Measurements from ENCODE around the gene TMEM151A.

TMEM151A gene

DNA sequence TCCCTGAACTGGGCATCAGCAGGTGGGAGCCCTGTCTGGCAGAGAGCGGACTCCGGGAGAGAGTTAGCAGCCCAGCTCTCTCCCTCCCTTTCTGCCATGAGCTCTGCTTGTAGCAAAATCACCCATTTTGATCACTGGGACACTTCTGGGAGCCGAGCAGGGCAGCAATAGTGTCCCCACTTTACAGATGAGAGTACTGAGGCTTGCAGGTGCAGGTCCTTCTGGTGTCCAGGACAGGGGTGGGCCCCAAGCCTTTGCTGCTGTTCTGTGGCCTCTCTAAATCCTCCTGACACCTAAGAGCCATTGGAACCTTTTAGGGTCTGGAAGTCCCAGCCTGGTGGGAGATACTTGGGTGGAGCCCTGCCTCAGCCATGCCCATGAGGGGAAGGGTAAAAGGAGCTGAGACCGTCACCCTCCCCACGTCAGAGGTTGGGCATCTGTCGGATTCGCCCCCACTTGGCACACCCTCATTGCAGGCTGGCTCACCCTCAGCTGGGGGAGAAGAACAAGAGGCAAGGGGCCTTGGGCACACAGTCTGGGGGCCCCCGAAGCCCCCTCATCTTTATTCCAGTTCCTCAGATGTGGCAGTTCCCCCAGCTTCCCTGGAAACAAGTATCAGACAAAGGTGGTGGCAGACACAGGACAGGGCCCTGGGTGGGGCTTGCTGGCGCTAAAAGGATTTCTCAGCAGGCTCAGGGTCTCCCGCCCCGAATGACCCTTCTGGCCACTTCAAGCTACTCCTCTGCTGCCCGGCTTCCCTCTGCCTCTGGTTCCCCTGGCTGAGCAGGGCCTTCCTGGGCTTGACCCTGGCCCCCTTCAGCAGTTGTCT is 40.1 kb downstream of the TMEM151A start:
- no peak overlapping the region for H3K4me3 ChIP-seq (ENCODE audit: low read length)
- H3K36me3 ChIP-seq (ENCODE audit: insufficient read depth, low read length), result no peaks in the 10 kb centered on the region
- H3K4me1 ChIP-seq (ENCODE audit: insufficient read depth, low read length), result peaks cover 36% of the 10 kb centered on the region
- H2AFZ ChIP-seq (ENCODE audit: low read depth, low read length), result no peak overlapping the region
- H3K27me3 ChIP-seq (ENCODE audit: insufficient read depth, low read length), result no peaks in the 10 kb centered on the region
- no peaks in the 10 kb centered on the region for H3K9me3 ChIP-seq (ENCODE audit: low read length)

GRCh38 chr11:66332371-66333219 is 40.9 kb downstream of the TMEM151A start:
- Histone ChIP-seq H3K36me3 (ENCODE audit: insufficient read depth, low read length) (no peaks in the 10 kb centered on the region), H2AFZ (ENCODE audit: low read depth, low read length) (no peak overlapping the region), H3K27me3 (ENCODE audit: insufficient read depth, low read length) (no peaks in the 10 kb centered on the region), H3K4me3 (ENCODE audit: low read length) (no peak overlapping the region), H3K9me3 (ENCODE audit: low read length) (no peaks in the 10 kb centered on the region), H3K4me1 (ENCODE audit: insufficient read depth, low read length) (peaks cover 36% of the 10 kb centered on the region)

- Histone ChIP-seq H3K4me3 (ENCODE audit: low read length) (no peak overlapping the region), H3K36me3 (ENCODE audit: insufficient read depth, low read length) (peaks cover 4% of the 10 kb centered on the region), H3K27me3 (ENCODE audit: insufficient read depth, low read length) (no peaks in the 10 kb centered on the region), H3K9me3 (ENCODE audit: low read length) (no peaks in the 10 kb centered on the region), H3K4me1 (ENCODE audit: insufficient read depth, low read length) (peaks cover 36% of the 10 kb centered on the region), H2AFZ (ENCODE audit: low read depth, low read length) (no peak overlapping the region)
These were observed 41.7 kb downstream of the TMEM151A start for GRCh38 chr11:66333220-66333877.

GRCh38 chr11:66333896-66334604 is 42.4 kb downstream of the TMEM151A start:
- Histone ChIP-seq H3K36me3 (ENCODE audit: insufficient read depth, low read length) (peaks cover 10% of the 10 kb centered on the region), H2AFZ (ENCODE audit: low read depth, low read length) (no peak overlapping the region), H3K4me1 (ENCODE audit: insufficient read depth, low read length) (peaks cover 31% of the 10 kb centered on the region), H3K27me3 (ENCODE audit: insufficient read depth, low read length) (no peaks in the 10 kb centered on the region), H3K4me3 (ENCODE audit: low read length) (no peak overlapping the region), H3K9me3 (ENCODE audit: low read length) (no peaks in the 10 kb centered on the region)

DNA sequence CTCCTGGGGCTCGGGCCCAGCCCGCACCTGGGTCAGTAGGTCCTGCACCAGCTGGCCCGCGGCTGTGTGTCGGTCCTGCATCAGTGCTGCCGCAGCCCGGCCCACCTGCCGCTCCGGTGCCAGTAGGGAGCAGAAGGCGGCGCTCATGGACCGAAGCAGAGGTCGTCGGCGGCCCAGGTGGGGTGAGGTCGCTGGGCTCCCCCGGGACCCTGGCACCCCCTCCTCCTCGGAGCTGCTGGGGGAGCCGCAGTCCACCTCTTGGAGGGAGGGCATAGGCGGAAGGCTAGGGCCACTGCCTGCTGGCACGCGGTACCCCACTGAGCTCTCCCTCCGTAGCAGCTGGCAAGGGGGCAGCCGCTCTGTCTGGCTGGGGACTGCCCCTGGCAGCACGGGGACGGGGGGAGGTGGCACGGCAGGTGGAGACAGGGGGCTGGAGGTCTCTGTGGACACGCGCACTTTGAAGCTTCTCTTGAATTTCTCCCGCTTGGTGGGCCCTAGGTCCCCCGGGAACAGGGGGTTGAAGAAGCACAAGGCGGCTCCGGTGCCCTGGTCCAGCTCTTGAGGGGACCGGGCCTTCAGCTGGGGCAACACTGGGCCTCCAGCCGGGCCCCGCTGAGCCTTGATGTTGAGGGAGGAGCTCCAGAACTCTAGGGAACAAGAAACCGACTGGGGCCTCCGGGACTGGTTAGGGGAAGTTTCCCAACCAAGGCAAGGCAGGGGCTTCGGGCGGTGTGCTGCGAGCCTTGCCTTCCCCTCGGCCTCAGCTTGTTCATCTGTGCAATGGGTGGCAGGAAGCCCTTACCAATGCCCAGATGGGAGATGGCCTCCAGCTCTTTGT is 43.1 kb downstream of the TMEM151A start:
- peaks cover 17% of the 10 kb centered on the region for H3K36me3 ChIP-seq (ENCODE audit: insufficient read depth, low read length)
- H3K27me3 ChIP-seq (ENCODE audit: insufficient read depth, low read length), result no peaks in the 10 kb centered on the region
- H3K9me3 ChIP-seq (ENCODE audit: low read length), result no peaks in the 10 kb centered on the region
- H3K4me1 ChIP-seq (ENCODE audit: insufficient read depth, low read length), result peaks cover 31% of the 10 kb centered on the region
- H2AFZ ChIP-seq (ENCODE audit: low read depth, low read length), result no peak overlapping the region
- peak overlapping the region; percentile 46 for H3K4me3 ChIP-seq (ENCODE audit: low read length)

DNA sequence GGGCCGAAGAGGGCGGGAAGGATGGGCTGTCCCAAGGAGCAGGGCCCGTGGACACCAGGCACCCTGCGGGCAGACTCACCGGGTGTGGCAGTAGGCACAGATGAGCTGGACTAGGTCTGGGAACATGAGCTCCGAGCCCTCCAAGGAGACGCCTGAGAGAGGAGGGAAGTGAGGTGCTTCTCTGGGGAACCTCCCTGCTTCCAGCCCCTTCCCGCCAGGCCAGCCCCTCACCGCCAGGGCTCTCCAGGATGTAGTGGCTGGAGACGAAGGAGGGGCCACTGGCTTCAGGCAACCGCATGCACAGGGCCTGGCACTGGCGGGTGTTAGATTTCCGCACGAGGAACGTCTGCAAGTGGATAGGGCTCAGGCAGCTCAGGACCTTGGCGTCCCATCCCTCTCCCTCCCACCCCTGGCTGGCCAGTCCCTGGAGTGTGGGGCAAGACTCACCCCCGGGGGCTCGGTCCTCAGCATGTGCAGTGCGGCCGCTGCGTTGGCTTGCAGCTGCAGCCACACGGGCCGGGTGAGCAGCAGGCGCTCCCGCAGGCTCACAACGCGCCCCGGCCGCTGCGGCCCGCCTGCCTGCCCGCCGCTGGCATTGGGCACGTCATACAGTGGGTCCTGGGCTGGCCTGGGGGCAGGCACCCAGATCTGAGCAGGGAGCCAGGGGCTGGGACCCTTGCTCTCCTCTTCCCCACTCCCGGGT is 44.0 kb downstream of the TMEM151A start:
- H3K4me1 ChIP-seq (ENCODE audit: insufficient read depth, low read length), result peaks cover 31% of the 10 kb centered on the region
- H3K27me3 ChIP-seq (ENCODE audit: insufficient read depth, low read length), result no peaks in the 10 kb centered on the region
- peak overlapping the region; percentile 46 for H3K4me3 ChIP-seq (ENCODE audit: low read length)
- peak overlapping the region; percentile 8 for H2AFZ ChIP-seq (ENCODE audit: low read depth, low read length)
- peaks cover 26% of the 10 kb centered on the region for H3K36me3 ChIP-seq (ENCODE audit: insufficient read depth, low read length)
- H3K9me3 ChIP-seq (ENCODE audit: low read length), result no peaks in the 10 kb centered on the region

- Histone ChIP-seq H3K27me3 (ENCODE audit: insufficient read depth, low read length) (no peaks in the 10 kb centered on the region), H3K4me1 (ENCODE audit: insufficient read depth, low read length) (peaks cover 31% of the 10 kb centered on the region), H3K9me3 (ENCODE audit: low read length) (no peaks in the 10 kb centered on the region), H2AFZ (ENCODE audit: low read depth, low read length) (peak within 1 kb of the TSS; percentile 8), H3K36me3 (ENCODE audit: insufficient read depth, low read length) (peaks cover 34% of the 10 kb centered on the region), H3K4me3 (ENCODE audit: low read length) (peak within 1 kb of the TSS; percentile 46)
These were observed 44.8 kb downstream of the TMEM151A start, which contains the start of gene RIN1 for GRCh38 chr11:66336234-66337102. Gene RIN1, minus strand, starts transcription at chr11:66336434. Its CDS starts 32 bp downstream, at chr11:66336402.

DNA sequence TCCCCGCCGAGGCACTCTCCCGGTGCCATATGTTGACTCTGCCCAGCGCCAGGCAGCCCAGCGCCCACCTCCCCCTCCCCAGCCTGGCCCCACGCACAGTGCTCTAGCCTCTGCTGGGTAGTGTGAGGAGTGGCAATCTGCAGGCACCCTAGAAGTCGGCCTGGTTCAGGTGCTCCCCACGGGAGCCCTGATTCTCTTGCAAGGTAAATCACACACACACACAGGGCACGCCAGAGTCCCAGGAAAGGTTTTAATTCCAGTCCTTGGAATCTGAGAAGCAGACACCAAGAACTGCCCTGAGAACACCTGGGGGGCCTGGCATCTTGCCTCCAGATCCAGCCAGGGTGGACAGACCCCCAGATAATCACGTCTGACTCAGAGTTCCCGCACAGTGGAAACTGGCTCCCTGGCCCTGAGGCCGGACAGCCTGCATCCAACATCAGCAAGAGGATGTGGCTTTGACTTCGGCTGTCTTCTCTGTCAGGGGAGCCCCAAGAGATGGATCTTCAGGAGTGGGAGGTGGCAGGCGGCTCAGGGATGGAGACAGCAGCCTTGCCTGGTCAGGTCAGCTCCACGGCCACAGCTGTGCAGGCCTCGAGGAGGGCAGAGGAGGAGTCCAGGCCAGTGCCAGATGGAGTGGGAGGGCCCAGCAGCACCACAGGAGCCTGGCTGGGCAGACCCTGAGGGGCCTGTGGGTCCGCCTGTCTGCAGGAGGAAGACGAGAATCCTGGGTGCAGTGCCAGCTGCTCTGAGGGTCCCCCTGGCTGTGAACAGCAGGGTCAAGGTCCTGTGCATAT is 45.6 kb downstream of the TMEM151A start:
- Histone ChIP-seq H3K4me3 (ENCODE audit: low read length) (no peak overlapping the region), H3K36me3 (ENCODE audit: insufficient read depth, low read length) (peaks cover 42% of the 10 kb centered on the region), H3K27me3 (ENCODE audit: insufficient read depth, low read length) (no peaks in the 10 kb centered on the region), H2AFZ (ENCODE audit: low read depth, low read length) (no peak overlapping the region), H3K9me3 (ENCODE audit: low read length) (no peaks in the 10 kb centered on the region), H3K4me1 (ENCODE audit: insufficient read depth, low read length) (peaks cover 31% of the 10 kb centered on the region)

GRCh38 chr11:66338276-66339161 is 46.8 kb downstream of the TMEM151A start:
- Histone ChIP-seq H3K4me3 (ENCODE audit: low read length) (no peak overlapping the region), H3K27me3 (ENCODE audit: insufficient read depth, low read length) (no peaks in the 10 kb centered on the region), H2AFZ (ENCODE audit: low read depth, low read length) (no peak overlapping the region), H3K4me1 (ENCODE audit: insufficient read depth, low read length) (peaks cover 33% of the 10 kb centered on the region), H3K9me3 (ENCODE audit: low read length) (no peaks in the 10 kb centered on the region), H3K36me3 (ENCODE audit: insufficient read depth, low read length) (peaks cover 47% of the 10 kb centered on the region)
